ENCODE data around the gene LIG4.
A peak's percentile ranks its signal among the peaks of the same experiment; 100 is the strongest.
"Not testable (repeated sequence)": the region's sequence is repeated elsewhere in the genome, so short reads cannot be mapped to it uniquely, and the experiment has no call there.

The LIG4 gene

GRCh38 chr13:108225440-108225839 lies 10.1 kb upstream of the LIG4 start:
- H3K4me3 ChIP-seq (ENCODE audit: low read length) = no peak overlapping the region
- no peak for TF ChIP-seq CTCF (conservative IDR thresholded peaks at IDR 0.05; ENCODE audit: low read length)
- DNase-seq (ENCODE audit: low read depth) = no peak

GRCh38 chr13:108223687-108224503 lies 8.6 kb upstream of the LIG4 start:
- no peak for DNase-seq (ENCODE audit: low read depth)
- no peak for TF ChIP-seq CTCF (conservative IDR thresholded peaks at IDR 0.05; ENCODE audit: low read length)
- H3K4me3 ChIP-seq (ENCODE audit: low read length) = no peak overlapping the region

- no peak for TF ChIP-seq CTCF (conservative IDR thresholded peaks at IDR 0.05; ENCODE audit: low read length)
- no peak for DNase-seq (ENCODE audit: low read depth)
- H3K4me3 ChIP-seq (ENCODE audit: low read length) = no peak overlapping the region
Measured at GRCh38 chr13:108220041-108220440, 4.7 kb upstream of the LIG4 start.

- TF ChIP-seq CTCF (conservative IDR thresholded peaks at IDR 0.05; ENCODE audit: low read length) = no peak
- peak; percentile 88 for DNase-seq (ENCODE audit: low read depth)
- H3K4me3 ChIP-seq (ENCODE audit: low read length) = peak within 1 kb of the TSS; percentile 86
Measured at GRCh38 chr13:108218044-108218974, 3.0 kb upstream of the LIG4 start, which contains the start of gene ABHD13. Gene ABHD13 (plus strand): TSS chr13:108218392. CDS start chr13:108229219, 10,827 bp downstream.

- H3K4me3 ChIP-seq (ENCODE audit: low read length) = peak overlapping the region; percentile 86
- not testable (repeated sequence) for DNase-seq (ENCODE audit: low read depth)
Measured at GRCh38 chr13:108217307-108218043, 2.1 kb upstream of the LIG4 start.

- DNase-seq (ENCODE audit: low read depth) = no peak
- peak overlapping the region; percentile 62 for H3K4me3 ChIP-seq (ENCODE audit: low read length)
Measured at GRCh38 chr13:108214441-108215271, 680 bp downstream of the LIG4 start.

More at GRCh38 chr13:108214441-108215271, 680 bp downstream of the LIG4 start:
- no peak for TF ChIP-seq CTCF (conservative IDR thresholded peaks at IDR 0.05; ENCODE audit: low read length)

Measured in AG10803 (cell line).